GM12878 (cell line): ENCODE data around the gene MRPL42. TPM values are rescaled to one million over a fixed set of nuclear protein-coding genes. Genes with fewer than 3 reads are reported as not detected.

ENCODE experiments used
- ATAC-seq: fragments of 200-7000 bp; cut with Tn5 transposase; 3 replicates; pipeline ENCODE4 v1.9.1; 2020; ENCODE audit warnings: mild to moderate bottlenecking, moderate library complexity
- BruUV-seq: library from RNA; stranded (reverse); fragments of 400-500 nt; replicated peaks from 2 replicates; lab custom pipeline; 2021; lab: Mats Ljungman, UMichigan
- CTCF ChIA-PET: fragments of 300-600 bp; sonication (Branson Sonifier 250); formaldehyde crosslinking; extraction: SDS; loops from one replicate; lab custom pipeline; 2021; ENCODE audit warnings: inconsistent platforms; lab: Yijun Ruan, JAX
- POLR2A ChIA-PET: fragments of 350-600 bp; formaldehyde crosslinking; extraction: SDS; loops from one replicate; lab custom pipeline; 2021; ENCODE audit warnings: inconsistent platforms; lab: Charles Lee
- RAD21 ChIA-PET: fragments of 300-600 bp; sonication (Branson Sonifier 250); formaldehyde crosslinking; loops from one replicate; lab custom pipeline; 2023; ENCODE audit warnings: antibody characterized with exemption; ENCODE audit not compliant: unreplicated experiment; lab: Charles Lee
- SMC1A ChIA-PET: fragments of 300-600 bp; sonication (Branson Sonifier 250); formaldehyde crosslinking; loops from one replicate; lab custom pipeline; 2023; ENCODE audit not compliant: unreplicated experiment, uncharacterized antibody; lab: Charles Lee
- DNase-seq: peaks from one replicate; pipeline ENCODE4 v3.0.0-alpha.2; 2011; ENCODE audit warnings: low read depth, low spot score
- FAIRE-seq: peaks from 3 replicates; lab custom pipeline; 2011; peaks lifted over from hg19 to GRCh38; lab: Jason Lieb, UNC
- H2AFZ ChIP-seq: 2 replicates; pipeline ENCODE4 v1.6.0; 2011; ENCODE audit warnings: low read depth, low read length, control low read depth; ENCODE audit not compliant: control insufficient read depth
- H3K27ac ChIP-seq: 2 replicates; pipeline ENCODE4 v1.5.1; 2011; ENCODE audit warnings: control low read depth; ENCODE audit not compliant: control insufficient read depth, insufficient read depth
- H3K27me3 ChIP-seq, 2 experiments: replicated peaks in 1 of 2; 2 replicates each; pipeline versions ENCODE4 v1.6.0 to v1.6.1; 2011; ENCODE audit warnings: low read length in 1 of 2; ENCODE audit not compliant: control insufficient read depth in 2 of 2, insufficient read depth in 2 of 2
- H3K36me3 ChIP-seq, 2 experiments: 2 replicates each; pipeline ENCODE4 v1.5.1; 2011; ENCODE audit warnings: low read length in 1 of 2; ENCODE audit not compliant: control insufficient read depth in 2 of 2, insufficient read depth in 2 of 2
- H3K4me1 ChIP-seq: 2 replicates; pipeline ENCODE4 v1.6.1; 2011; ENCODE audit warnings: mild to moderate bottlenecking, low read length, moderate library complexity, mixed read lengths; ENCODE audit not compliant: control insufficient read depth, insufficient read depth
- H3K4me2 ChIP-seq: 2 replicates; pipeline ENCODE4 v1.6.0; 2011; ENCODE audit warnings: control low read depth; ENCODE audit not compliant: control insufficient read depth, insufficient read depth
- H3K4me3 ChIP-seq: fragments of 200-600 bp; sonication (generic); 2 replicates; pipeline ENCODE4 v1.5.1; 2016
- H3K79me2 ChIP-seq: 2 replicates; pipeline ENCODE4 v1.6.0; 2011; ENCODE audit warnings: low read length; ENCODE audit not compliant: control insufficient read depth, insufficient read depth
- H3K9ac ChIP-seq: 2 replicates; pipeline ENCODE4 v1.8.0; 2011; ENCODE audit warnings: low read length, control low read depth, mixed read lengths; ENCODE audit not compliant: control insufficient read depth, insufficient read depth
- H3K9me3 ChIP-seq: replicated peaks from 3 replicates; pipeline ENCODE4 v1.5.1; 2011; ENCODE audit warnings: mild to moderate bottlenecking, low read length; ENCODE audit not compliant: control insufficient read depth, insufficient read depth
- H4K20me1 ChIP-seq: 2 replicates; pipeline ENCODE4 v1.6.0; 2011; ENCODE audit not compliant: control insufficient read depth, insufficient read depth
- CBFB ChIP-seq: IDR thresholded peaks from 2 replicates; pipeline ENCODE4 v1.6.1; 2016; ENCODE audit warnings: antibody characterized with exemption, low read depth
- KDM1A ChIP-seq: fragments of 200-600 bp; sonication (generic); IDR thresholded peaks from 2 replicates; pipeline ENCODE4 v1.6.1; 2016; ENCODE audit warnings: borderline replicate concordance
- PRDM15 ChIP-seq: fragments of 450-650 bp; formaldehyde crosslinking; IDR thresholded peaks from 2 replicates; pipeline ENCODE4 v1.4.0; 2020; ENCODE audit warnings: mild to moderate bottlenecking, moderate library complexity
- WGBS: methylation state at CpG from one replicate; pipeline ENCODE4 v1.1.6; 2016; ENCODE audit warnings: low lambda C conversion rate; ENCODE audit not compliant: insufficient replicate concordance, insufficient coverage; ENCODE audit errors: missing lambda C conversion rate; 5-methylcytosine and 5-hydroxymethylcytosine counted together
- in situ Hi-C: fragments of 300-500 bp; cut with MboI; formaldehyde crosslinking; loops from 9 replicates; pipeline ENCODE4 v1.14.3; 2018; ENCODE audit warnings: mixed read lengths
- intact Hi-C: fragments of 100-400 bp; cut with micrococcal nuclease; formaldehyde crosslinking; loops from one replicate; pipeline ENCODE4 v1.14.2; 2022; ENCODE audit not compliant: unreplicated experiment
- polyA plus RNA-seq, 11 experiments: library from polyadenylated mRNA; depleted of rRNA in 4 of 11; unstranded in 6 of 11; stranded (reverse) in 5 of 11; fragments of >200 nt; fragmentation: Nextera tagmentation in 4 of 11; fragmentation: Illumina TruSeq in 1 of 11; extraction: Ambion mirVana in 4 of 11; extraction: Trizol in 1 of 11; gene quantifications; 1 replicate in 1 of 11; 2 replicates in 10 of 11; pipeline versions ENCODE4 v1.2.1 to v1.2.3, GENCODE V29; 2011 to 2016; ENCODE audit warnings: inconsistent platforms in 2 of 11, missing spikeins in 2 of 11, low read depth in 1 of 11
- total RNA-seq, 4 experiments: library from RNA; depleted of rRNA in 3 of 4; stranded (reverse); fragments of >200 nt in 3 of 4; fragmentation: Illumina TruSeq in 1 of 4; extraction: Trizol in 1 of 4; gene quantifications; 2 replicates each; pipeline versions ENCODE4 v1.2.1 to v1.2.3, GENCODE V29; 2013 to 2021

The MRPL42 gene
- total and polyA plus RNA-seq, 10 of the 15 experiments (the other 5 are each of a cell fraction or from before 2014, with no cell fraction given): 65.1 to 427 (median 126) TPM

- whole genome bisulfite sequencing: 22% methylated on average over 4 of the region's 4 CpGs
- RAD21 ChIA-PET: interaction anchor here (1.4 to 1.8 kb wide), 3 partner anchors 23 to 658 kb away, joined by 3 to 6 read pairs (median 4); no protein-coding TSS in a partner anchor
- in situ Hi-C loops: no loop called here
Observed at GRCh38 chr12:93443576-93443975, 23.7 kb upstream of the MRPL42 start.

More at GRCh38 chr12:93443576-93443975, 23.7 kb upstream of the MRPL42 start:
- ATAC-seq: no peak
- H3K79me2 ChIP-seq: peaks cover 38% of the 10 kb centered on the region
- no peaks in the 10 kb centered on the region for H3K36me3 ChIP-seq
- no peak for FAIRE-seq
- no peak for TF ChIP-seq PRDM15 (CRISPR knock-in tag)
- no peak for TF ChIP-seq CBFB
- no peak for TF ChIP-seq KDM1A
- CTCF ChIA-PET: interaction anchor here (0.6 to 4.6 kb wide), 5 partner anchors 15 to 658 kb away, joined by 4 to 17 read pairs (median 6); no protein-coding TSS in a partner anchor
- H3K4me1 ChIP-seq: peaks cover 9% of the 10 kb centered on the region
- no peaks in the 10 kb centered on the region for H3K9me3 ChIP-seq
- DNase-seq: no peak
- BruUV-seq: no TSS peak
- no peak overlapping the region for H2AFZ ChIP-seq
- no peak overlapping the region for H3K27ac ChIP-seq
- H3K27me3 ChIP-seq: no peaks in the 10 kb centered on the region
- SMC1A ChIA-PET: interaction anchor here (0.9 to 2.0 kb wide), 5 partner anchors 9 to 304 kb away, joined by 3 to 8 read pairs (median 4); partner anchors contain the start of gene MRPL42
- no peak overlapping the region for H3K4me2 ChIP-seq
- no peaks in the 10 kb centered on the region for H4K20me1 ChIP-seq
- intact Hi-C loops: no loop called here
- H3K9ac ChIP-seq: no peak overlapping the region
- H3K4me3 ChIP-seq: no peak overlapping the region
- POLR2A ChIA-PET: interaction anchor here (1.0 to 1.9 kb wide), 4 partner anchors 19 to 35 kb away, joined by 3 to 6 read pairs (median 4); no protein-coding TSS in a partner anchor
